ENCODE measurements around the gene AACS. TPM values are rescaled to one million over a fixed set of nuclear protein-coding genes. Genes with fewer than 3 reads are reported as not detected.

AACS gene
- total and polyA plus RNA-seq, 10 of the 15 experiments (the other 5 are each of a cell fraction or from before 2014, with no cell fraction given): 10.1 to 34.0 (median 21.1) TPM

- no peak for TF ChIP-seq HSF1 (IDR thresholded peaks at IDR 0.05; ENCODE audit: low read depth, low read length)
- no peak for TF ChIP-seq HDAC6 (IDR thresholded peaks at IDR 0.05; ENCODE audit: unreplicated experiment)
- TF ChIP-seq POLR2AphosphoS5 (IDR thresholded peaks at IDR 0.05; ENCODE audit: low read length): no peak
- TF ChIP-seq CEBPB (IDR thresholded peaks at IDR 0.05; ENCODE audit: borderline replicate concordance in 1 of 2, low read depth in 2 of 2, low read length in 2 of 2): no peak
- no peak for TF ChIP-seq NFYA (IDR thresholded peaks at IDR 0.05; ENCODE audit: borderline replicate concordance, low read depth, low read length)
- no peak for TF ChIP-seq CHD2 (IDR thresholded peaks at IDR 0.05; ENCODE audit: borderline replicate concordance, low read depth, low read length)
Observed at GRCh38 chr12:125171267-125171666, 106.0 kb downstream of the AACS start (continued).

DNA sequence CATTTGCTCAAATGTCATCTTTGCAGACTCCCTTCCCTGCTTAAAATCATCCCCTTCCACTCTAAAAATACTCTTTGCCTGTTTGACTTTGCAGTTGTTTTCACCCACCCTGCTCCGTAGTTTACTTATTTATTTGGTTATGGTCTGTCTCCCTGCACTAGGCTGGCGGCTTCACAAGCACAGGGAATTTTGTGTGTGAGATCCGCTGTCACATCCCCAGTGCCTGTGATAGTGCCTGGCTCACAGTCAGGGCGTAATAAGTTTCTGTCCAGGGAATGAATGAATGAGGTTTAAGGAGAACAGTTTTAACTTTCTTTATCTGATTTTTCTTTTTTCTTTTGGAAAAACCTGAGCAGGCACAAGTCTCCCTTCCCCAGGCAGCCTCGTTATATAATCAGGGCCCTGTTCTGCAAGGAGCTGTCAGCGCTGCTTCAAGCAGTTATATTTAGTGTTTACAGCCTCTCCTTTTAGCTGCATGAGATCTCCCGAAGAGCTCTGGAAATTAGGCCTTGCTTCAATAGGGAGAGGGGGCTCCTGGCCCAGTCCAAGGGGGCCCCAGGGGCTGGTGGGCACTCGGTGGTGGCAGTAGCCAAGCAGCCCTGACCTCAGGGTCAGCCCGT lies 107.1 kb downstream of the AACS start:
- Histone ChIP-seq H4K20me1 (ENCODE audit: control insufficient read depth, insufficient read depth) (no peaks in the 10 kb centered on the region), H3K4me3 (no peak overlapping the region), H3K9ac (ENCODE audit: control insufficient read depth, insufficient read depth, low read length) (no peak overlapping the region), H3K4me1 (ENCODE audit: control insufficient read depth, insufficient read depth, low read length) (no peaks in the 10 kb centered on the region), H3K27me3 (replicated peaks in 1 of 2; ENCODE audit: control insufficient read depth in 2 of 2, insufficient read depth in 2 of 2, low read length in 1 of 2) (peaks cover 0 to 2% of the 10 kb centered on the region in 2 experiments; a peak in 3 of 4 replicates), H3K9me3 (replicated peaks; ENCODE audit: control insufficient read depth, insufficient read depth, low read length) (no peaks in the 10 kb centered on the region), H3K4me2 (ENCODE audit: control insufficient read depth, insufficient read depth) (no peak overlapping the region), H3K36me3 (ENCODE audit: control insufficient read depth in 2 of 2, insufficient read depth in 2 of 2, low read length in 1 of 2) (no peaks in the 10 kb centered on the region), H2AFZ (ENCODE audit: control insufficient read depth, low read depth, low read length) (no peak overlapping the region), H3K79me2 (ENCODE audit: control insufficient read depth, insufficient read depth, low read length) (no peaks in the 10 kb centered on the region), H3K27ac (ENCODE audit: control insufficient read depth, insufficient read depth) (no peak overlapping the region)
- intact Hi-C loops (cut with micrococcal nuclease; ENCODE audit: unreplicated experiment) (no loop called here), in situ Hi-C loops (cut with MboI) (no loop called here)
- ChIA-PET CTCF (interaction anchor here (1.0 kb wide), 1 partner anchor 9 kb away, joined by 4 read pairs; no protein-coding TSS in a partner anchor), SMC1A (ENCODE audit: uncharacterized antibody, unreplicated experiment) (interaction anchor here (1.4 kb wide), 1 partner anchor 20 kb away, joined by 3 read pairs; no protein-coding TSS in a partner anchor), RAD21 (ENCODE audit: unreplicated experiment) (no interaction called here), POLR2A (no interaction called here)
- no peak for FAIRE-seq
- TF ChIP-seq SRF (IDR thresholded peaks at IDR 0.05; ENCODE audit: low read depth in 2 of 2, low read length in 2 of 2) (no peak), TCF12 (IDR thresholded peaks at IDR 0.05; ENCODE audit: low read depth, low read length) (no peak), ZZZ3 (IDR thresholded peaks at IDR 0.05; ENCODE audit: control insufficient read depth, insufficient read length, low read depth) (no peak)
- no peak for DNase-seq (ENCODE audit: low read depth, low spot score)
- BruUV-seq (replicated peaks): no TSS peak
- 14% methylated on average over 9 of the region's 9 CpGs for WGBS (ENCODE audit: insufficient coverage, insufficient replicate concordance, low lambda C conversion rate, missing lambda C conversion rate)
- no peak for ATAC-seq
